ENCODE measurements around the gene ZMYND15.
"Not testable (repeated sequence)": the region's sequence is repeated elsewhere in the genome, so short reads cannot be mapped to it uniquely, and the experiment has no call there.

Gene ZMYND15, protein sequence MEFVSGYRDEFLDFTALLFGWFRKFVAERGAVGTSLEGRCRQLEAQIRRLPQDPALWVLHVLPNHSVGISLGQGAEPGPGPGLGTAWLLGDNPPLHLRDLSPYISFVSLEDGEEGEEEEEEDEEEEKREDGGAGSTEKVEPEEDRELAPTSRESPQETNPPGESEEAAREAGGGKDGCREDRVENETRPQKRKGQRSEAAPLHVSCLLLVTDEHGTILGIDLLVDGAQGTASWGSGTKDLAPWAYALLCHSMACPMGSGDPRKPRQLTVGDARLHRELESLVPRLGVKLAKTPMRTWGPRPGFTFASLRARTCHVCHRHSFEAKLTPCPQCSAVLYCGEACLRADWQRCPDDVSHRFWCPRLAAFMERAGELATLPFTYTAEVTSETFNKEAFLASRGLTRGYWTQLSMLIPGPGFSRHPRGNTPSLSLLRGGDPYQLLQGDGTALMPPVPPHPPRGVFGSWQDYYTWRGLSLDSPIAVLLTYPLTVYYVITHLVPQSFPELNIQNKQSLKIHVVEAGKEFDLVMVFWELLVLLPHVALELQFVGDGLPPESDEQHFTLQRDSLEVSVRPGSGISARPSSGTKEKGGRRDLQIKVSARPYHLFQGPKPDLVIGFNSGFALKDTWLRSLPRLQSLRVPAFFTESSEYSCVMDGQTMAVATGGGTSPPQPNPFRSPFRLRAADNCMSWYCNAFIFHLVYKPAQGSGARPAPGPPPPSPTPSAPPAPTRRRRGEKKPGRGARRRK

DNA sequence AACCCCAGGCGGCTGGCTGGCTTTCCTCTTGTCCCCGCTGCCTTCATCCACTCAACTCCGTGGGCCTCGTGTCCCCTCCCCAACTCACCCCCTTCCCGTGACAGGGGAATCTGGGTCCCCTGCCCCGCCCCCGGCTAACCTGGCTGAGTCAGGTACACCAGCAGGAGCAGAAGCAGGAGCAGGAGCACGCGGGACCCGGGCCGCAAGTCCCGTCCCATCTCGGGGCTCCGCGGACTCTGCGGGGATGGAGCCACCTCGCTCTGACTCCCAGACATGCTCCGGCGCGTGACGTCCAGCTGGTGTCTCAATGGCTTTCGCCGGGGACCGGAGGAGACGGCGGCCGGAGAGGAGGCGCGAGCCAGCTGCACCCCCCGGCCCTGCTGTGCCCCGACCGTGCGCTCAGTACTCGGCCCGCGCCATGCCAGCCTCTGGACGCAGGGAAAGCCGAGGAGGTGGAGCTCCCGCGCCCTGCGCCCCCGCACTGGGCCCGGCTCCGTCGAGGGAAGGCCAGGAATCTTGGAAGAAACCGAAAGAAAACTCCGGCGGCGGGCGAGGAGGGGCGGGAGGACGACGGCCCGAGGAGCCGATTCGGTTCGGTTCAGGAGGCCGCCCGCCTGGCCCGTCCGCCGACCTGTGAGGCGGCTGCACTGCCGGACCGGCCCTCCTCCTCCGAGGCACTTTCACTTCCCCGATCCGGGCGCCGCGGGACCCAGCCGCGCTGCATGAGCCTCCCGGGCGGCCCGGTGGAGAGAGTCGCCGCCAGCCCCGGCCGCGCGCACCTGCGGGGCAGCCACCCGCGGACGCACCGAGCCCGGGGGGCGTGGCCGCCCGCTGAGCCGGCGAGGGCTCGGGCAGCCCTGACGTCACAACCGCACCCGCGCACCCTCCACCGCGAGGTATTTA lies at the start of gene ZMYND15, which contains the start of gene CXCL16:
Gene ZMYND15 (plus strand): TSS at position 712 of the 903 bp plus-strand sequence. CDS start 716 bp downstream, outside the sequence.
Gene CXCL16 (minus strand): TSS at position 807 of the 903 bp plus-strand sequence. CDS start 589 bp downstream, at position 218.
- FAIRE-seq = no peak

DNA sequence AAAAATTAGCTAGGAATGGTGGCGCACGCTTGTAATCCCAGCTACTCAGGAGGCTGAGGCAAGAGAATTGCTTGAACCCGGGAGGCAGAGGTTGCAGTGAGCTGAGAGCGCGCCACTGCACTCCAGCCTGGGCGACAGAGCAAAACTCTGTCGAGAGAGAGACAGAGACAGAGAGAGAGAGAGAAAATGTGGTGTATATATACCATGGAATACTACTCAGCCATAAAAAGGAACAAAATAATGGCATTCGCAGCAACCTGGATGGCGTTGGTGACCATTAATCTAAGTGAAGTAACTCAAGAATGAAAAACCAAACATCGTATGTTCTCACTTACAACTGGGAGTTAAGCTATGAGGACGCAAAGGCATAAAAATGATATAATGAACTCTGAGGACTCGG lies 49.8 kb upstream of the ZMYND15 start:
- not testable (repeated sequence) for FAIRE-seq

DNA sequence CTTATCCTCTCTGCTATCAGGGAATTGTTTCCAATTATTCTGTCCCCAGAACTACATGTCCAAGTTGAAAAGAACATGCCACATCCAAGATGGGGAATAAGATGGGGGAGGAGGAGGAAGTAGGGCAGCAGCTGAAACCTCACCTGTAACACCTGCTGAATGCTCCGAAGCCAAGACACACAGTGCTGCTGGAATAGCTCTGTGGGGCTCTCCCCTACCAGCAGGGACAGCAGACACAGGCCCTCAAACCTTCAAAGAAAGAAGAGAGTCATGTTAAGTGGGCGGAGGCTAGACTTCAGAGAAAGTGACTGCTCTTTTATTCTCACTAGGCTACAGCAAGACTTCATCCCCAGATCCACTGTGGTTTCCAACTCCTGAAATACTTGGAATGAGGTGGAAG lies 48.9 kb upstream of the ZMYND15 start:
- no peak for FAIRE-seq

DNA sequence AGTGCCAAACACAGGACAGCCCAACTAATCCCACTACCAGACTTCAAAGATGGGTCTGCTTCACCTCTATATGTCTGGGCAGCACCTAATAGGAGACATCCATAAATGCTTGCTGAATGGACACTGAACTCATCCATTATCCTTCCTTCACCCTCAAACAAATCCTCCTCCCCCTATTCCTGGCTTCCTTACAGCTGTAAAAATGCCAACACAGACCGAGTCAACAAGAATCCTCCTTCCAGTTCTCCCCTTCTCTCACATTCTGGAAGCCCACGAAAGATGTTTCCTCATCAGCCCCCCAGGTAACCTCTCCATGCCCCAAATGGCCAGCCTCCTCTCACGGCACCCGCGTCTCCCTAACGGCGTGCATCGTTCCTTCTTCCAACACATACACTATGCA lies 47.9 kb upstream of the ZMYND15 start:
- FAIRE-seq = no peak

DNA sequence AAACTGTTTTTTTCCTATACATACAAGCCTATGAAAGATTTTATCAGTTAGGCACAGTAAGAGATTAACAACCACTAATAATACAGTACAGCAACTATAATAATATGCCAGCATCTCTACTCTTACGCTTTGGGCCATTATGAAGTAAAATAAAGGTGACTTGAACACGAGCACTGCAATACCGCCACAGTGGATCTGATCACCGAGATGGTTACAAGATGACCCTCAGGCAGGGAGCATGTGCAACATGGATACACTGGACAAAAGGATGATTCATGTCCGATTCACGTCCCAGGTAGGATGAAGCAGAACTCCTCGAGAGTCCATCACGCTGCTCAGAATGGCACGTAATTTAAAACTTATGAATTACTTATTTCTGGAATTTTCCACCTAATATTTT lies 46.2 kb upstream of the ZMYND15 start:
- no peak for FAIRE-seq

DNA sequence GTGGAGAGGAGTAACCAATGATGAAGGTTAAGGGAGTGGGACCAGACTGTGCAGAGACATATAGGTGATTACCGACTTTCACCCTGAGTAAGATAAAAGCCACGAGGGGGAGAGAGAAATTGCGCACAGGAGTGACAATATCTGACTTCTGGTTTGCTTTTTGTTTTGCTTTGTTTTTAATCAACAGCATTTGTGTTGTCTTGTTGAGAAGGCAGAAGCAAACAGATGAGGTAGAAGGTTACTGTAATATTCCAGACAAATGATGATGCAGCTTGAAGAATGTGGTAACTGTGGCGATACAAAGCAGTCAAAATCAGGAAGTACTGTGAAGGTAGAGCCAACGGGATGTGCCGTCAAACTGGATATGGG lies 43.2 kb upstream of the ZMYND15 start:
- FAIRE-seq = no peak

DNA sequence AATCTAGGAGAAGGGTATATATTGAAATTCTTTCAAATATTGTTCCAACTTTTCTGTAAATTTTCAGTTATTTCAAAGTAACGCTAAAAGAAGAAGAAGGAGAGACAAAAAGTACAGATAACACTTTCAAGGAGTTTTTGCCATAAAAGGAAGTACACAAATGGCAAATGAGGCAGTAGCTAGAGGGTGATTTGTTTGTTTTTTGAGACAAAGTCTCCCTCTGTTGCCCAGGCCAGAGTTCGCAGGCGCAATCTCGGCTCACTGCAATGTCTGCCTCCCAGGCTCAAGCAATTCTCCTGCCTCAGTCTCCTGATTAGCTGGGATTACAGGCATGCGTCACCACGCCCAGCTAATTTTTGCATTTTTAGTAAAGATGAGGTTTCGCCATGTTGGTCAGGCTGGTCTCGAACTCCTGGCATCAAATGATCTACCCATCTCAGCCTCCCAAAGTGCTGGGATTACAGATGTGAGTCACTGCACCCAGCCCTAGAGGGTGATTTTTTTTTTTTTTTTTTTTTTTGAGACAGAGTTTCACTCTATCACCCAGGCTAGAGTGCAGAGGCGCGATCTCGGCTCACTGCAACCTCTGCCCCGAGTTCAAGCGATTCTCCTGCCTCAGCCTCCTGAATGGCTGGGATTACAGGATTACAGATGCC lies 40.1 kb upstream of the ZMYND15 start:
- FAIRE-seq = not testable (repeated sequence)

DNA sequence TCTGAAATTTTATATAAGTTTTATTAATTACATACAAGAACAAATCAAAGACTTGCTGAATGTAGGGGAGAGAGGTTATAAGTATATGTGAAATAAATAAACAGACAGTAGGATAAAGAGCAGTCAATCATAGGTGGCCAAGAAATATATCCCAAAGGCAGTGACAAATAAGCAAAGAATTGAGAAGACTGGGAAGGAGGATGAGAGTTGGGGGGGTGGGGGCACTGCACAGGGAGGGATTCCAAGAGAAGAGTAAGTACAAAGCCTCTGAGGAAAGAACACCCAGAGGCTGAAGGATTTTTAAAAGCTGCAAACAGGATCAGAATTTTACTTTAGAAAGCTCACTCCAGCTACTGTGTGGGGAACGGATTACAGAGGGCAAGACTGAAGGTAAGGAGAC lies 38.5 kb upstream of the ZMYND15 start:
- no peak for FAIRE-seq

DNA sequence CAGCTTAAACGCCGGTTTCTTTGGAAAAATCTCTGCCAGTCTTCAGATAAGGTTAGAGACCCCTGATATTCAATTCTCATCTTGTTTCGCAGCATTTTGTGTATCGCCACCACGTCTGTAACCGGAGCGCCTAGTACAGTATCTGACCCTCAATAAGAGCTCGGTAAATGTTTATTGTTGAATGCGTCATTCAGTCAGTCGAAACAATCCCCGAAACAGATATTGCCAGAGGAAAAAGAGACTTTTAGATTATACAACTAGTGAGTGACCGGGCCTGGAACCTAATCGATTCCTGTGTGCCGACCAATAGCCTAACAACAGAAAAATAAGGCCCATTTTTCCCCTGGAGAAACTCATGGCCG lies 36.3 kb upstream of the ZMYND15 start:
- FAIRE-seq = no peak

DNA sequence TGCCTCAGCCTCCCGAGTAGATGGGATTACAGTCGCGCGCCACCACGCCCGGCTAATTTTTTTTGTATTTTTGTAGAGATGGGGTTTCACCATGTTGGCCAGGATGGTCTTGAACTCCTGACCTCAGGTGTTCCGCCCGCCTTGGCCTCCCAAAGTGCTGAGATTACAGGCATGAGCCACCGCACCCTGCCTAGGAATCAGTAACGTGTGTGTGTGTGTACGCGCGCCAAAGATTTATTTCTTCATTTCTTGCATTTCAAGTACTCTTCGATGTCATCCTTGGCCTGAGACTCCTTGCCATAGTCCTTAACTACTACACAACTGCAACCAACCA lies 35.1 kb upstream of the ZMYND15 start:
- FAIRE-seq = not testable (repeated sequence)

DNA sequence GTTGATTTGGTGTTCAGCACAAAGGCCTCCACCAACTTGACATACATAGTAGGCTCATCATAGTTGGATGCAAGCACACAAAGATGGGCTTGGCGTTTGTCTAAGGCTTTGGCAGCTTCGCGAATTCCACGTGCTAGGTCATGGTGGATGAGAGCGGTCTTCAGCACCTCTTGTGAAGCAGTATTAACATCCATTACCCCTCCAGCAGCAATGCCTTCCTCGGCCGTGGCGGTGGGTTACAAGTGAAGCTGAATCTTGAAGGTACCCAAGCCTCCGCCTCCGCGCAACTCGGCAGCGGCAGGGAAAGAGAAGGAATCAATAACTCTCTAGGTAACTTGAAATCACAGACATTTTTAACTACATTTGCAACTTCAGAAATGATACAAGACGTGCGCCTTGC lies 34.6 kb upstream of the ZMYND15 start:
- FAIRE-seq = no peak

DNA sequence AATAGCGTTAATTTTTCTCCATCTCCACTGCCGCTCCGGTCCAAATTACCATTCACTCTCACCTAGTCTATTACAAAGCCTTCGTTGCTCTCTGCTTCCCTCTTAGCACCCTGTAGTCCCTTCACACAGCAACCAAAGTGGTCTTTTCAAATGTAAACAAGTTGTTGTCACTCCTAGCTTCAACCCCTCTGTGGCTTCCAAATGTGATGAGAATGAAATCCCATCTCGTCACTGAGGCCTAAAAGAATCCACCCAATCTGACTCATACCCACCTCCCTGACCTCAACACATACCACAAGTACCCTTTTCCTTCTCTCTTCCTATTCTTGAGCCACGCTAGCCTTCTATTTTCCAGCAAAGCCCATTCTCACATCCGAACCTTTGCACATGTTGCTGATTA lies 33.5 kb upstream of the ZMYND15 start:
- FAIRE-seq = no peak

DNA sequence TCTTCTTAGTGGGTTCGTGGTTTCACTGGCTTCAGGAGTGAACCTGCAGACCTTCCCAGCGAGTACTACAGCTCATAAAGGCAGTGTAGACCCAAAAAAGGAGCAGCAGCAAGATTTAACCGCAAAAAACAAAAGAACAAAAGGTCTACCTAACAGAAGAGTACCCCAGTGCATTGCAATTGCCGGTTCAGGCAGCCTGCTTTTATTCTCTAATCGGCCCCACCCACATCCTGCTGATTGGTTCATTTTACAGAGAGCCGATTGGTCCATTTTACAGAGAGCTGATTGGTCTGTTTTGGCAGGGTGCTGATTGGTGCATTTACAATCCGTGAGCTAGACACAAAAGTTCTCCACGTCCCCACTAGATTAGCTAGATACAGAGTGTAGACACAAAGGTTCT lies 31.2 kb upstream of the ZMYND15 start:
- FAIRE-seq = no peak

DNA sequence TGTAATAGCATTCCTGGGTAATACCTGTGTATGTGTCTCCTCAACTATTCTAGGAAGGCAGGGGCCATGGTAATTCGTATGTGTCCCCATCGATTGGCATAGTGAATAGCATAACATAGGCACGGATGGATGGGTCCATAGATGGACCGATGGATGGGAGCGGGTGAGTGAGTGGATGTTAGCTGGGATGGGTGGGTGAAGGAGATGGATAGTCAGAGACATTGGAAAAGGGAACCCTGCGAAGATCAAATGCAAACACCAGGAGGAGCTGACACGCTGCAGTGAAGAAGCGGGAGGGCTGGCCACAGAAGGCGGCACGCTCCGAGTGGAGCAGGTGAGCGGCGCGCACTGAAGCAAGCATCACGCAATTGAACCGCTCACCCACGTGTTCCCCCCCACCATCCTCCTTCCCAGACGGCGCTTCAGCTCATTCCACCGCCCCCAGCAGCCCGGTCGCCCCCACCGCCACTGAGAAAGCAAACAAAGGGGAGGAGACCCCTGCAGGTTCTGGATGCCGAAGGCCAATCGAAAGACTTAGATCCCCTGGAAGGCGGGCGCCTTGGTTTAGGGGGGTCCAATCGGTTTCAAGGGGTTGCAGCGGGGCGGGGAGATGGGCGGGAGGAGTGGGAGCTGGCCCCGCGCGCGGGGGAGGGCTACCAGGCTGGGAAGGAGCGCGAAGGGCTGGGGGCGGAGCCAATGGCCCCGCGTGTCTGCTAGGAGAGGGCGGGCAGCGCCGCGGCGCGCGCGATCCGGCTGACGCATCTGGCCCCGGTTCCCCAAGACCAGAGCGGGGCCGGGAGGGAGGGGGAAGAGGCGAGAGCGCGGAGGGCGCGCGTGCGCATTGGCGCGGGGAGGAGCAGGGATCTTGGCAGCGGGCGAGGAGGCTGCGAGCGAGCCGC lies 29.6 kb upstream of the ZMYND15 start, which contains the start of gene ARRB2:
Gene ARRB2 (plus strand): TSS at position 839 of the 899 bp plus-strand sequence. CDS start 90 bp downstream, outside the sequence.
- no peak for FAIRE-seq

DNA sequence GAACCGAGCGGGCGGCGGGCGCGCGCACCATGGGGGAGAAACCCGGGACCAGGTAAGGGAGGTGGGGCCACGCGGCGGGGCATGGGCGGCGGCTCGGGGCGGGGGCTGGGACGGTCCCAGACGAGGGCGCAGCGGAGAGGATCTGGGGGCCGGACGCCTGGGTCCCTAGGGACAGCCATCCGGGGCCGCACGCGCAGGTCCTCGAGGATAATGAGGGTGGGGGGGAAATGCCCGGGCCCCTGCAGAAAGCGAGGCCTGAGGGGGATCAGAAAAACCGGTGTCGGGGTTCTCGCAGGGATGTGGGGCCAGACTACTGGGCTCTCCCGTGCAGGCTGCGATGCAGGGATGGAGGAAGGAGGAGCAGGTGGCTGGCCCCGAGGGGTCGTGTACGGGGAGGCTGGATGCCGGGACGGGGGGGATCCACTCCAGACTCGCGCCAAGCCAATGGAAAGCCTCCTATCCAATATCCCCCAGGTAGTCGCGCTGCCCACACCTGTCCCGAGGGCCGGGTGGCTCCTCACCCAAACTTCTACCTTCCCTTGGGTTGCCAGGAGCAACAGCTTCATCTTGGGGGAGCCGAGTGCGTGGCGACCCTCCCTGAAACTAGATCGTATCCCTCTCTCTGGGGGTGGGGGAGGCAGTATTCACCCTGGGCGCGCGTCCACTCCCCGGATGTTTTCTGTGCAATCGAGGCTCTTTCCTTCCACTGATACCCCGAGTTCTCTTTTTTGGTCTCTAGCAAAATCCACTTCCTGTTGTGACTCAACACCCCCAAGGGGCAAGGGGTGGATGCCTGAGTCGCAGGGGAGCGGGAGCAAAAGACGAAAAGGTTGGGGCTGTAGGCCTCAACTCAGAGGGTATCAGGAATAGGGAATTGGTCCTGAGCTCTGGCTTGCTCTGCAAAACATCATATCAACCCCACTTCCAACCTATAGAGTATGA lies 28.7 kb upstream of the ZMYND15 start:
- FAIRE-seq = no peak

DNA sequence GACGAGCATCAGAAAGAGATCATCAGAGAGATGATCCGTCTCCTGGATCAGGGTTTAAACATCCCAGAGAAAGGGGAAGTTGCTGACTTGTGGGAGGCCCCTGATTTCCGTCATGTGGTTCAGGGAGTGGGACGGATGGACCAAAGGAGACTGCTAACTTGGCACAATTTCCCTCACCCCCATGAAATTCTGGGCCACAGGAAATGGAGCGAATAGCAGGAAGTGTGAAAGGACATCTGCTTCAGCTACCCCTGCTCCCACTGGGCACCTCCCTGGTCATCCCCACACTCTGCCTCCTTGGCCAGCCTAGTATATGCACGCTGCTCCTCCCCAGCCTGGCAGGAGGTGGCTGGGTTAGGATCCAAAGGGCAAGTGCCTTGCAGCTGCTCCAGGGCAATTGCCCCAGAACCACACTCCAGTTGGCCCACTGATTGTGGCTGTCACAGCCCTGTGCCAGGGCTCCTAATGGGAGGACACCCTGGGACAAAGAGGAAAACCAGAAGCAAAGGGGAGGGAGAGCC lies 27.9 kb upstream of the ZMYND15 start:
- FAIRE-seq = no peak

DNA sequence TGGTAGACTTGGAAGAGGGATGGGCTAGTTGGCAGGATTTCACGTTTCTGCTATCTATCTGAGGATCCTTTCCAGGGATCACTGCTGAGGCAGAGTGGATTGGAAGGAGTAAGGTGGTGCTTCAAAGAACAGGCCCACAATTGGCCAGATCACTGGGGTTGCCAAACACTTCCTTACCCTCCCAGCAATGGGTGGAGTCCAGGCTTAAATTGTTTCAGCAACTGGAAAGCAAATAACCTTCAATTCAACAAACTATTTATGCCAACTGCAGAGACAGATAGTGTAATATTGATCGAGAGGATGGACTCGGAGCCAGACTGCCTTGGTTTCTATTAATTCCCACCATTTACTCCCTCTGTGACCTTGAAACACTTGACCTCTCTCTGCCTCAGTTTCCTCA lies 27.1 kb upstream of the ZMYND15 start:
- FAIRE-seq = no peak

DNA sequence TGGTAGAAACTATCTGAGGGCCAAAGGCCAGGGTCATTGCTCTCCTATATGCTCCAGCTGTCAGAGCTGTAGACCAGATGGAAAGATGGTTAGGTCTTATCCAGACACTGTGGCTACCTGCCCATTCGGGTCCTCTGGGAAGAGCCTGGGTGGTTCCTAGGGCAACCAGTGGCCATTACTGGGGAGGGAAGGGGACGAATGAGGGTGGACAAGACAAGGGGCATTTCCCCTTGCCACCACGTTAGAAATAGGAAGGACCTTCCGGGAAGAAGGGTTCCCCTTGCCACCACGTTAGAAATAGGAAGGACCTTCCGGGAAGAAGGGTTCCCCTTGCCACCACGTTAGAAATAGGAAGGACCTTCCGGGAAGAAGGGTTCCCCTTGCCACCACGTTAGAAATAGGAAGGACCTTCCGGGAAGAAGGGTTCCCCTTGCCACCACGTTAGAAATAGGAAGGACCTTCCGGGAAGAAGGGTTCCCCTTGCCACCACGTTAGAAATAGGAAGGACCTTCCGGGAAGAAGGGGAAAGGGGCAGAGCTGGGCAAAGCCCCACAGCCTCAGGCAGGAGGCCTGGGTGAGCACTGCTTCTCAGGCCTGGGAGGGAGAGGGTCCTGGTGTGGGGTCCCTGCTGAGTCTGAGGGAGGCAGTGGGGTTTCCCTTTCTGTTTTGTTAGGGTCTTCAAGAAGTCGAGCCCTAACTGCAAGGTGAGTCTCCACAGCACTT lies 25.1 kb upstream of the ZMYND15 start:
- FAIRE-seq = not testable (repeated sequence)

DNA sequence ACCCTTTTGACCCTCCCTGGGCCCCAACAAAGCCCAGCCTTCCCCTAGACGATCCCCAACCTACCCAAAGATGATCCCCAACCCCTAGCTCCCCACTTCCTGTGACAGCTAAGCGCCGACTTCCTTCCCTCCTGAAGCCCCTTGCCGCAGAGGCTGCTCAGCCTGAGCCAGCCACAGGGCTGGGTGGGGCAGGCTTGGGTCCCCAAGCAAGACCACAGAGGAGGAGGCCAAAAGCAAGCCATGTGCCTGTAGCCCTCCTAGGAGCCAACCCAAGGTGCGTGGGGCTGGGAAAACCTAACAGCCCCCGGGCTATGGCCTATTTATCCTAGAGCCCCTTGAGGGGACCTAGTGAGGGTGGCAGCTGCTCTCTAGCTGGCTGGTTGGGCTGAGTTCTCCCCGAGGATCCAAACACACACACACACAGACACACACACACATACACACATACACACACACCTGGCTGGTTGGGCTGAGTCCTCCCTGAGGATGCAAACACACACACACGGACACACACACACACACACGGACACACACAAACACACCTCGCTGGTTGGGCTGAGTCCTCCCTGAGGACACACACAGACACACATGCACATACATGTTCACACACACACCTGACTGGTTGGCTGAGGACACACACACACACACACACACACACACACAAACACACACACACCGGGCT lies 24.4 kb upstream of the ZMYND15 start:
- FAIRE-seq = no peak
